HEK293 (cell line): ENCODE results near the gene TMEM42.
"Not testable (repeated sequence)": the region's sequence is repeated elsewhere in the genome, so short reads cannot be mapped to it uniquely, and the experiment has no call there.

Experiments
- CTCF ChIA-PET: fragments of 350-600 bp; formaldehyde crosslinking; extraction: SDS; loops from one replicate; lab custom pipeline; 2021; ENCODE audit warnings: antibody characterized with exemption; lab: Yijun Ruan, JAX
- POLR2A ChIA-PET: fragments of 300-600 bp; formaldehyde crosslinking; extraction: SDS; loops from one replicate; lab custom pipeline; 2020; ENCODE audit warnings: antibody characterized with exemption, inconsistent platforms; lab: Yijun Ruan, JAX
- H3K27ac ChIP-seq: fragments of 200-500 bp; sonication (Bioruptor generic); 2 replicates; pipeline ENCODE4 v1.5.1; 2014; ENCODE audit warnings: low read depth, low read length, control low read depth, inconsistent platforms; ENCODE audit errors: extremely low read depth
- H3K36me3 ChIP-seq, 2 experiments: fragments of 200-500 bp in 1 of 2; sonication (Bioruptor generic) in 1 of 2; 1 replicate in 1 of 2; 2 replicates in 1 of 2; pipeline ENCODE4 v1.5.1; 2014 to 2017; ENCODE audit warnings: inconsistent platforms in 2 of 2, low read length in 2 of 2; ENCODE audit not compliant: control insufficient read depth in 2 of 2, insufficient read depth in 1 of 2
- H3K4me1 ChIP-seq: fragments of 200-500 bp; sonication (Bioruptor generic); 2 replicates; pipeline ENCODE4 v1.5.1; 2014; ENCODE audit warnings: mild to moderate bottlenecking, low read length, inconsistent platforms; ENCODE audit not compliant: control insufficient read depth, insufficient read depth
- H3K4me3 ChIP-seq: 2 replicates; pipeline ENCODE4 v1.5.1; 2011; ENCODE audit warnings: low read depth, mild to moderate bottlenecking, control low read depth, low read length, moderate library complexity
- H3K9me3 ChIP-seq: fragments of 200-500 bp; sonication (Bioruptor generic); 2 replicates; pipeline ENCODE4 v1.5.1; 2014; ENCODE audit warnings: low read depth, low read length, inconsistent platforms; ENCODE audit not compliant: control insufficient read depth, insufficient read depth
- KLF1 ChIP-seq: fragments of 450-650 bp; formaldehyde crosslinking; IDR thresholded peaks from 2 replicates; pipeline ENCODE4 v1.5.1; 2016; ENCODE audit warnings: missing biosample characterization, missing genetic modification characterization
- KLF16 ChIP-seq: fragments of 450-650 bp; formaldehyde crosslinking; IDR thresholded peaks from 2 replicates; pipeline ENCODE4 v1.5.1; 2017; ENCODE audit warnings: missing biosample characterization, missing genetic modification characterization
- MEIS1 ChIP-seq: sonication (generic); formaldehyde crosslinking; IDR thresholded peaks from 2 replicates; pipeline ENCODE4 v1.8.1; 2022; ENCODE audit warnings: missing genetic modification reagents, mild to moderate bottlenecking, borderline replicate concordance
- OVOL3 ChIP-seq: fragments of 450-650 bp; formaldehyde crosslinking; IDR thresholded peaks from 2 replicates; pipeline ENCODE4 v1.5.1; 2016; ENCODE audit warnings: missing biosample characterization, missing genetic modification characterization
- SETDB1 ChIP-seq: IDR thresholded peaks from one replicate; pipeline ENCODE4 v1.6.1; 2017; ENCODE audit warnings: mild to moderate bottlenecking, low read length, moderate library complexity, mixed read lengths; ENCODE audit not compliant: insufficient read length
- SP7 ChIP-seq: fragments of 450-650 bp; formaldehyde crosslinking; IDR thresholded peaks from 2 replicates; pipeline ENCODE4 v1.5.1; 2016; ENCODE audit warnings: missing biosample characterization, missing genetic modification characterization
- ZBTB17 ChIP-seq: fragments of 450-650 bp; formaldehyde crosslinking; IDR thresholded peaks from 2 replicates; pipeline ENCODE4 v1.5.1; 2016; ENCODE audit warnings: missing biosample characterization, missing genetic modification characterization
- ZFP37 ChIP-seq: fragments of 450-650 bp; formaldehyde crosslinking; IDR thresholded peaks from 2 replicates; pipeline ENCODE4 v1.5.1; 2016; ENCODE audit warnings: missing biosample characterization, missing genetic modification characterization
- ZNF146 ChIP-seq: fragments of 450-650 bp; formaldehyde crosslinking; IDR thresholded peaks from 2 replicates; pipeline ENCODE4 v1.5.1; 2016; ENCODE audit warnings: missing biosample characterization, missing genetic modification characterization
- ZNF169 ChIP-seq: fragments of 450-650 bp; formaldehyde crosslinking; IDR thresholded peaks from 2 replicates; pipeline ENCODE4 v1.5.1; 2016; ENCODE audit warnings: missing biosample characterization, missing genetic modification characterization
- ZNF239 ChIP-seq: fragments of 450-650 bp; formaldehyde crosslinking; IDR thresholded peaks from 2 replicates; pipeline ENCODE4 v1.5.1; 2016; ENCODE audit warnings: missing biosample characterization, missing genetic modification characterization
- ZNF391 ChIP-seq: fragments of 450-650 bp; formaldehyde crosslinking; IDR thresholded peaks from 2 replicates; pipeline ENCODE4 v1.5.1; 2016; ENCODE audit warnings: low read depth, missing biosample characterization, missing genetic modification characterization, borderline replicate concordance
- ZNF426 ChIP-seq: fragments of 450-650 bp; formaldehyde crosslinking; IDR thresholded peaks from 2 replicates; pipeline ENCODE4 v1.5.1; 2017; ENCODE audit warnings: missing biosample characterization, missing genetic modification characterization, mild to moderate bottlenecking, inconsistent platforms, moderate library complexity
- ZNF529 ChIP-seq: fragments of 450-650 bp; formaldehyde crosslinking; IDR thresholded peaks from 2 replicates; pipeline ENCODE4 v1.5.1; 2017; ENCODE audit warnings: missing genetic modification characterization, missing biosample characterization; ENCODE audit not compliant: insufficient replicate concordance
- ZNF585B ChIP-seq: fragments of 450-650 bp; formaldehyde crosslinking; IDR thresholded peaks from 2 replicates; pipeline ENCODE4 v1.5.1; 2016; ENCODE audit warnings: missing biosample characterization, missing genetic modification characterization
- ZNF596 ChIP-seq: fragments of 450-650 bp; IDR thresholded peaks from 2 replicates; pipeline ENCODE4 v1.5.0; 2018; ENCODE audit warnings: missing biosample characterization, mild to moderate bottlenecking, missing genetic modification characterization, moderate library complexity
- ZNF623 ChIP-seq: fragments of 450-650 bp; formaldehyde crosslinking; IDR thresholded peaks from 2 replicates; pipeline ENCODE4 v1.5.1; 2016; ENCODE audit warnings: missing biosample characterization, missing genetic modification characterization
- ZNF692 ChIP-seq: fragments of 450-650 bp; formaldehyde crosslinking; IDR thresholded peaks from 2 replicates; pipeline ENCODE4 v1.5.1; 2016; ENCODE audit warnings: missing biosample characterization, missing genetic modification characterization
- ZNF701 ChIP-seq: fragments of 450-650 bp; formaldehyde crosslinking; IDR thresholded peaks from 2 replicates; pipeline ENCODE4 v1.5.1; 2016; ENCODE audit warnings: missing biosample characterization, missing genetic modification characterization
- ZNF837 ChIP-seq: fragments of 450-650 bp; formaldehyde crosslinking; IDR thresholded peaks from 2 replicates; pipeline ENCODE4 v1.5.1; 2016; ENCODE audit warnings: missing biosample characterization, missing genetic modification characterization

Gene TMEM42

DNA sequence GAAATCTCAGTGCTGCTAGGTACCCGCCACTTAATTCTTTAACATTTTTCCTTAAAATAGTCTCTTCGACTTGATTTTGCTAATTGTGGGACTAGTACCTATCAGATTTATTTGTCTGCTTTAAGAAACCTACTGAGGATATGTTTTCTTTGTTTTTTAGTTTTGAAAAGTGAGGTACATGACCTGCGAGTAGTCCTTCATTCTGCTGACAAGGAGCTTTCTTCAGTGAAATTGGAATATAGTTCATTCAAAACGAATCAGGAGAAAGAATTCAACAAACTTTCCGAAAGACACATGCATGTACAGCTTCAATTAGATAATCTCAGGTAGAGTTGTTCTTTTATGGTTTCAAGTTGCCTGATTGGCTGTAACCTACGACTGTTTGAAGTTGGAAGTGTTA, 47.0 kb upstream of the TMEM42 start:
- H3K4me1 ChIP-seq: no peaks in the 10 kb centered on the region
- H3K4me3 ChIP-seq: no peak overlapping the region
- TF ChIP-seq ZNF426 (tag by site-specific recombination): no peak
- no peak for TF ChIP-seq ZNF692
- no peak for TF ChIP-seq ZNF585B (tag by site-specific recombination)
- no peak for TF ChIP-seq ZNF529 (tag by site-specific recombination)
- TF ChIP-seq ZNF837: no peak
- no peak for TF ChIP-seq ZNF596 (tag by site-specific recombination)
- TF ChIP-seq KLF16 (tag by site-specific recombination): no peak
- TF ChIP-seq ZNF239 (tag by site-specific recombination): no peak
- TF ChIP-seq ZBTB17 (tag by site-specific recombination): no peak
- TF ChIP-seq ZNF391 (tag by site-specific recombination): no peak
- no peak for TF ChIP-seq SP7 (tag by site-specific recombination)
- TF ChIP-seq ZNF701: no peak
- TF ChIP-seq OVOL3 (tag by site-specific recombination): no peak
- POLR2A ChIA-PET: no interaction called here
- H3K36me3 ChIP-seq: peaks cover 3 to 62% of the 10 kb centered on the region in 2 experiments
- no peak overlapping the region for H3K27ac ChIP-seq
- no peaks in the 10 kb centered on the region for H3K9me3 ChIP-seq
- CTCF ChIA-PET: no interaction called here

- H3K9me3 ChIP-seq, CTCF ChIA-PET, H3K27ac ChIP-seq, POLR2A ChIA-PET, H3K4me3 ChIP-seq, H3K4me1 ChIP-seq: not testable (repeated sequence)
- peaks cover under 1 to 50% of the 10 kb centered on the region in 2 experiments for H3K36me3 ChIP-seq
- TF ChIP-seq ZNF146 (tag by site-specific recombination): peak; percentile 57; the same call in 1 of the 2 replicates
Observed at GRCh38 chr3:44816334-44816733, 45.4 kb upstream of the TMEM42 start.

- peaks cover 0 to 38% of the 10 kb centered on the region in 2 experiments; a peak in 1 of 3 replicates for H3K36me3 ChIP-seq
- H3K27ac ChIP-seq, POLR2A ChIA-PET, H3K9me3 ChIP-seq, H3K4me1 ChIP-seq, H3K4me3 ChIP-seq, CTCF ChIA-PET: not testable (repeated sequence)
Observed at GRCh38 chr3:44821206-44821605, 40.5 kb upstream of the TMEM42 start.

GRCh38 chr3:44825264-44825925, 36.3 kb upstream of the TMEM42 start:
- POLR2A ChIA-PET: no interaction called here

More at GRCh38 chr3:44825264-44825925, 36.3 kb upstream of the TMEM42 start:
- Histone ChIP-seq H3K9me3 (no peaks in the 10 kb centered on the region), H3K27ac (no peak overlapping the region), H3K36me3 (peaks cover 5 to 63% of the 10 kb centered on the region in 2 experiments; a peak in 2 of 3 replicates), H3K4me3 (no peak overlapping the region), H3K4me1 (no peaks in the 10 kb centered on the region)
- TF ChIP-seq SETDB1: no peak
- no peak for TF ChIP-seq ZNF169 (tag by site-specific recombination)
- TF ChIP-seq MEIS1 (CRISPR knock-in tag): no peak
- TF ChIP-seq KLF1 (tag by site-specific recombination): no peak
- TF ChIP-seq ZNF623 (tag by site-specific recombination): no peak
- no peak for TF ChIP-seq ZFP37 (tag by site-specific recombination)
- no peak for TF ChIP-seq ZNF585B (tag by site-specific recombination)
- CTCF ChIA-PET: no interaction called here
